Fibroblast of gingiva (primary cell): ENCODE results near the gene HERC3.

ENCODE experiments used
- DNase-seq: peaks from one replicate; pipeline ENCODE4 v3.0.0-alpha.2; 2011; ENCODE audit warnings: low read depth

The HERC3 gene

GRCh38 chr4:88660446-88661294, 68.4 kb downstream of the HERC3 start:
- DNase-seq = peak; percentile 72

GRCh38 chr4:88661739-88662138, 69.5 kb downstream of the HERC3 start:
- DNase-seq = peak; percentile 37

GRCh38 chr4:88672987-88673386, 80.7 kb downstream of the HERC3 start:
- peak; percentile 31 for DNase-seq

- no peak for DNase-seq
These were observed 81.6 kb downstream of the HERC3 start for GRCh38 chr4:88673886-88674285.

GRCh38 chr4:88674565-88674964, 82.3 kb downstream of the HERC3 start:
- no peak for DNase-seq

GRCh38 chr4:88674979-88675378, 82.7 kb downstream of the HERC3 start:
- DNase-seq = no peak

GRCh38 chr4:88675543-88675942, 83.3 kb downstream of the HERC3 start:
- no peak for DNase-seq

GRCh38 chr4:88681209-88681608, 88.9 kb downstream of the HERC3 start:
- no peak for DNase-seq

GRCh38 chr4:88690355-88690754, 98.1 kb downstream of the HERC3 start:
- DNase-seq = peak; percentile 15

GRCh38 chr4:88693792-88694191, 101.5 kb downstream of the HERC3 start:
- no peak for DNase-seq

- no peak for DNase-seq
These were observed 104.3 kb downstream of the HERC3 start for GRCh38 chr4:88696630-88697029.

- DNase-seq = peak; percentile 37
These were observed 104.9 kb downstream of the HERC3 start for GRCh38 chr4:88697141-88697540.

GRCh38 chr4:88697588-88698329, 105.5 kb downstream of the HERC3 start, which contains the start of gene NAP1L5:
Gene NAP1L5, minus strand, starts transcription at chr4:88697829. Its CDS starts 75 bp downstream, at chr4:88697754.
- peak; percentile 76 for DNase-seq

- no peak for DNase-seq
These were observed 106.2 kb downstream of the HERC3 start for GRCh38 chr4:88698519-88698918.

GRCh38 chr4:88702782-88703181, 110.5 kb downstream of the HERC3 start:
- no peak for DNase-seq

- DNase-seq = no peak
These were observed 112.9 kb downstream of the HERC3 start for GRCh38 chr4:88705223-88705622.

GRCh38 chr4:88705805-88706492, 113.7 kb downstream of the HERC3 start:
- peak; percentile 44 for DNase-seq

- DNase-seq = peak; percentile 77
These were observed 114.3 kb downstream of the HERC3 start for GRCh38 chr4:88706574-88706973.

GRCh38 chr4:88709989-88710388, 117.7 kb downstream of the HERC3 start:
- no peak for DNase-seq

GRCh38 chr4:88713782-88714181, 121.5 kb downstream of the HERC3 start:
- DNase-seq = no peak

- DNase-seq = no peak
These were observed 125.8 kb downstream of the HERC3 start for GRCh38 chr4:88718098-88718497.

- DNase-seq = no peak
These were observed 127.1 kb downstream of the HERC3 start for GRCh38 chr4:88719381-88719780.
